Neural cell (in vitro differentiated cells): ENCODE data around the gene ABI3BP. TPM values are rescaled to one million over a fixed set of nuclear protein-coding genes. Genes with fewer than 3 reads are reported as not detected.

ENCODE experiments used
- H2AFZ ChIP-seq: fragments of 200-600, 300-800 bp; sonication (generic), shearing (Covaris generic); 2 replicates; pipeline ENCODE4 v1.6.0; 2014; ENCODE audit warnings: low read depth, mild to moderate bottlenecking, antibody characterized with exemption, low read length, moderate library complexity
- H3F3A ChIP-seq: fragments of 200-600 bp; shearing (Covaris generic); 2 replicates; pipeline ENCODE4 v1.6.1; 2016; ENCODE audit warnings: mild to moderate bottlenecking, moderate library complexity, mixed read lengths, antibody characterized with exemption, low read length; ENCODE audit not compliant: insufficient read depth, poor library complexity, severe bottlenecking
- H3K27ac ChIP-seq: fragments of 200-600, 300-800 bp; sonication (generic), shearing (Covaris generic); 2 replicates; pipeline ENCODE4 v1.5.1; 2014; ENCODE audit warnings: mild to moderate bottlenecking, low read length, moderate library complexity
- H3K27me3 ChIP-seq: fragments of 300-800, 200-600 bp; sonication (generic), shearing (Covaris generic); 2 replicates; pipeline ENCODE4 v1.6.0; 2014; ENCODE audit warnings: mild to moderate bottlenecking, low read depth, low read length, moderate library complexity; ENCODE audit not compliant: insufficient read depth
- H3K36me3 ChIP-seq: fragments of 300-800, 200-600 bp; sonication (generic), shearing (Covaris generic); 2 replicates; pipeline ENCODE4 v1.5.1; 2014; ENCODE audit warnings: mild to moderate bottlenecking, antibody characterized with exemption, low read length, moderate library complexity; ENCODE audit not compliant: insufficient read depth
- H3K4me2 ChIP-seq: fragments of 300-800, 200-600 bp; sonication (generic), shearing (Covaris generic); 2 replicates; pipeline ENCODE4 v1.6.0; 2014; ENCODE audit warnings: mild to moderate bottlenecking, low read length
- H3K4me3 ChIP-seq: fragments of 300-800, 200-600 bp; sonication (generic), shearing (Covaris generic); 2 replicates; pipeline ENCODE4 v1.5.1; 2014; ENCODE audit warnings: mild to moderate bottlenecking, low read length, moderate library complexity
- H3K79me2 ChIP-seq: fragments of 200-600 bp; shearing (Covaris generic); replicated peaks from 2 replicates; pipeline ENCODE4 v1.6.0; 2014; ENCODE audit warnings: mild to moderate bottlenecking, low read length, moderate library complexity; ENCODE audit not compliant: insufficient read depth
- H3K9ac ChIP-seq: fragments of 300-800, 200-600 bp; sonication (generic), shearing (Covaris generic); 2 replicates; pipeline ENCODE4 v1.6.1; 2016; ENCODE audit warnings: mild to moderate bottlenecking, low read length, mixed read lengths
- H3K9me2 ChIP-seq: fragments of 200-600 bp; shearing (Covaris generic); 2 replicates; pipeline ENCODE4 v1.6.1; 2016; ENCODE audit warnings: mild to moderate bottlenecking, low read length, mixed read lengths; ENCODE audit not compliant: insufficient read depth
- H3K9me3 ChIP-seq: fragments of 200-600, 300-800 bp; sonication (generic), shearing (Covaris generic); 2 replicates; pipeline ENCODE4 v1.6.1; 2016; ENCODE audit warnings: mild to moderate bottlenecking, mixed run types, low read length, moderate library complexity, mixed read lengths
- H4K20me1 ChIP-seq: fragments of 200-600 bp; shearing (Covaris generic); 2 replicates; pipeline ENCODE4 v1.6.1; 2016; ENCODE audit warnings: mild to moderate bottlenecking, mixed run types; ENCODE audit not compliant: insufficient read depth
- EP300 ChIP-seq: fragments of 450-650 bp; conservative IDR thresholded peaks from 2 replicates; pipeline ENCODE4 v1.6.1; 2014; ENCODE audit warnings: antibody characterized with exemption, mild to moderate bottlenecking, moderate library complexity; ENCODE audit not compliant: poor library complexity, severe bottlenecking
- EZH2 ChIP-seq: fragments of 200-600, 300-800 bp; shearing (Covaris generic), sonication (generic); IDR thresholded peaks from 2 replicates; pipeline ENCODE4 v1.6.1; 2014; ENCODE audit warnings: antibody characterized with exemption, low read length, borderline replicate concordance, mild to moderate bottlenecking; ENCODE audit not compliant: insufficient read depth, poor library complexity, severe bottlenecking
- MXI1 ChIP-seq: fragments of 450-650 bp; conservative IDR thresholded peaks from 2 replicates; pipeline ENCODE4 v1.6.1; 2014; ENCODE audit warnings: antibody characterized with exemption, mild to moderate bottlenecking; ENCODE audit not compliant: poor library complexity, severe bottlenecking
- POLR2AphosphoS5 ChIP-seq: IDR thresholded peaks from 2 replicates; pipeline ENCODE4 v1.6.1; 2012
- RAD21 ChIP-seq: fragments of 450-650 bp; conservative IDR thresholded peaks from 2 replicates; pipeline ENCODE4 v1.6.1; 2014; ENCODE audit warnings: antibody characterized with exemption, mild to moderate bottlenecking, moderate library complexity
- REST ChIP-seq: IDR thresholded peaks from 2 replicates; pipeline ENCODE4 v1.6.1; 2012; ENCODE audit warnings: borderline replicate concordance
- SMC3 ChIP-seq: fragments of 450-650 bp; conservative IDR thresholded peaks from 2 replicates; pipeline ENCODE4 v1.6.1; 2014; ENCODE audit warnings: antibody characterized with exemption, mild to moderate bottlenecking, moderate library complexity; ENCODE audit not compliant: poor library complexity
- TAF1 ChIP-seq: IDR thresholded peaks from 2 replicates; pipeline ENCODE4 v1.6.1; 2012; ENCODE audit warnings: low read depth
- polyA plus RNA-seq: library from polyadenylated mRNA; depleted of rRNA; stranded (reverse); fragments of >200 nt; gene quantifications from 2 replicates; pipeline ENCODE4 v1.2.3, GENCODE V29; 2014
- TF ChIP-seq, protein P1 (sequence below): fragments of 450-650 bp; IDR thresholded peaks from 2 replicates; pipeline ENCODE4 v1.5.1; 2014; ENCODE audit warnings: antibody characterized with exemption, mild to moderate bottlenecking, moderate library complexity; ENCODE audit not compliant: poor library complexity, severe bottlenecking

ABI3BP gene
- polyA plus RNA-seq, 1 donor from 2014 or later, result not detected

DNA sequence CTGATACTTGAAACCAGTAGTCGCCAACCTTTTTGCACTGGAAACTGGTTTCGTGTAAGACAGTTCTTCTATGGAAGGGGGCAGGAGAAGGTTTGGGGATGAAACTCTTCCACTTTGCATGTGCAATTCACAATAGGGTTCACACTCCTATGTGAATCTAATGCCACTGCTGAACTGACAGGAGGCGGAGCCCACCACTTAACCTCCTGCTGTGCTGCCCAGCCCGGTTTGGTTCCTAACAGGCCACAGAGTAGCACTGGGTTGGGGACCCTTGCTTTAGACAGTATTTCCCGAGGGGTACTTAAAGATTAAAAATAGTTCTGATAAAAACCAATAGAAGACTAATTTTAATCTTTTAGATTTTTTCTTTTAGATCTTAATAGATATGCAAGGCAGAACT lies 272.8 kb downstream of the ABI3BP start:
- no peak overlapping the region for H3K27ac ChIP-seq
- H3K9ac ChIP-seq, result no peak overlapping the region
- no peaks in the 10 kb centered on the region for H3K9me2 ChIP-seq
- TF ChIP-seq, protein P1, sequence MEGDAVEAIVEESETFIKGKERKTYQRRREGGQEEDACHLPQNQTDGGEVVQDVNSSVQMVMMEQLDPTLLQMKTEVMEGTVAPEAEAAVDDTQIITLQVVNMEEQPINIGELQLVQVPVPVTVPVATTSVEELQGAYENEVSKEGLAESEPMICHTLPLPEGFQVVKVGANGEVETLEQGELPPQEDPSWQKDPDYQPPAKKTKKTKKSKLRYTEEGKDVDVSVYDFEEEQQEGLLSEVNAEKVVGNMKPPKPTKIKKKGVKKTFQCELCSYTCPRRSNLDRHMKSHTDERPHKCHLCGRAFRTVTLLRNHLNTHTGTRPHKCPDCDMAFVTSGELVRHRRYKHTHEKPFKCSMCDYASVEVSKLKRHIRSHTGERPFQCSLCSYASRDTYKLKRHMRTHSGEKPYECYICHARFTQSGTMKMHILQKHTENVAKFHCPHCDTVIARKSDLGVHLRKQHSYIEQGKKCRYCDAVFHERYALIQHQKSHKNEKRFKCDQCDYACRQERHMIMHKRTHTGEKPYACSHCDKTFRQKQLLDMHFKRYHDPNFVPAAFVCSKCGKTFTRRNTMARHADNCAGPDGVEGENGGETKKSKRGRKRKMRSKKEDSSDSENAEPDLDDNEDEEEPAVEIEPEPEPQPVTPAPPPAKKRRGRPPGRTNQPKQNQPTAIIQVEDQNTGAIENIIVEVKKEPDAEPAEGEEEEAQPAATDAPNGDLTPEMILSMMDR, result no peak
- no peak for TF ChIP-seq EZH2
- H3K79me2 ChIP-seq, result peaks cover 37% of the 10 kb centered on the region
- no peaks in the 10 kb centered on the region for H3K27me3 ChIP-seq
- peaks cover 10% of the 10 kb centered on the region for H3K36me3 ChIP-seq
- H2AFZ ChIP-seq, result no peak overlapping the region
- H3K9me3 ChIP-seq, result no peaks in the 10 kb centered on the region
- H3K4me2 ChIP-seq, result no peak overlapping the region
- H4K20me1 ChIP-seq, result no peaks in the 10 kb centered on the region
- H3F3A ChIP-seq, result no peaks in the 10 kb centered on the region
- H3K4me3 ChIP-seq, result no peak overlapping the region

DNA sequence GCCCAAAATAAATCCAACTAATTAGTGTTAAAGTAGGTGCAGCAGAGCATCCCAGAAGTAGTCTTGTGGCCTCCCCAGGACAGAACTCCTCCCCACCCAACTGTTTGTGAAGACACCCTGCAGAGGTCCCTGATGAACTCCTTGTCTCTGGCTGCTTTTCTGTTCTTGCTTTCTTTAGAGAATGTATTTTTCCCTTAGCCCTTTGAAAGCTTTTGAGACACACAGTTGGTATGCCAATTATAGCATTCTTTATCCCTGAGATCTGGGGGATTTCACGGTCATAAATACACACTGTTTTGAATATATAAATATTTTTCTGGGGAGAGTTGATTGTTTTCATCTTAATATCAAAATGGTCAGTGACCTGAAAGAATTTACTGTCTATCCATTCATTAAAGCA lies 274.1 kb downstream of the ABI3BP start:
- Histone ChIP-seq H3K27ac (no peak overlapping the region), H3K27me3 (no peaks in the 10 kb centered on the region), H4K20me1 (no peaks in the 10 kb centered on the region), H3F3A (no peaks in the 10 kb centered on the region), H2AFZ (no peak overlapping the region), H3K9ac (no peak overlapping the region), H3K9me2 (no peaks in the 10 kb centered on the region), H3K4me3 (no peak overlapping the region), H3K4me2 (no peak overlapping the region), H3K9me3 (no peaks in the 10 kb centered on the region), H3K36me3 (peaks cover 10% of the 10 kb centered on the region), H3K79me2 (peaks cover 49% of the 10 kb centered on the region)
- TF ChIP-seq EZH2 (no peak), POLR2AphosphoS5 (no peak), MXI1 (no peak), SMC3 (no peak), TAF1 (no peak), EP300 (no peak), REST (no peak), RAD21 (no peak)
- TF ChIP-seq, protein P1, result no peak
